Fibroblast of skin of right quadriceps (primary cell): Measurements from ENCODE around the gene STN1.

Source experiments
- DNase-seq: peaks from one replicate; pipeline ENCODE4 v3.0.0-alpha.2; 2013

The STN1 gene

GRCh38 chr10:103840740-103841070, 77.3 kb downstream of the STN1 start:
- DNase-seq = no peak

GRCh38 chr10:103839872-103840739, 77.9 kb downstream of the STN1 start:
- no peak for DNase-seq

- no peak for DNase-seq
Measured at GRCh38 chr10:103839519-103839871, 78.5 kb downstream of the STN1 start.

GRCh38 chr10:103838862-103839518, 79.0 kb downstream of the STN1 start:
- DNase-seq = no peak

- DNase-seq = no peak
Measured at GRCh38 chr10:103838070-103838395, 80.0 kb downstream of the STN1 start.

- DNase-seq = no peak
Measured at GRCh38 chr10:103837370-103838069, 80.5 kb downstream of the STN1 start.

GRCh38 chr10:103836861-103837260, 81.1 kb downstream of the STN1 start:
- no peak for DNase-seq

GRCh38 chr10:103836273-103836672, 81.7 kb downstream of the STN1 start:
- no peak for DNase-seq

GRCh38 chr10:103835096-103836050, 82.6 kb downstream of the STN1 start:
- peak; percentile 66 for DNase-seq

- no peak for DNase-seq
Measured at GRCh38 chr10:103834436-103835095, 83.4 kb downstream of the STN1 start.

GRCh38 chr10:103833731-103834365, 84.1 kb downstream of the STN1 start:
- DNase-seq = peak; percentile 49

GRCh38 chr10:103832806-103833205, 85.2 kb downstream of the STN1 start:
- DNase-seq = no peak
